Measurements from ENCODE around the gene ZNF691.

DNA sequence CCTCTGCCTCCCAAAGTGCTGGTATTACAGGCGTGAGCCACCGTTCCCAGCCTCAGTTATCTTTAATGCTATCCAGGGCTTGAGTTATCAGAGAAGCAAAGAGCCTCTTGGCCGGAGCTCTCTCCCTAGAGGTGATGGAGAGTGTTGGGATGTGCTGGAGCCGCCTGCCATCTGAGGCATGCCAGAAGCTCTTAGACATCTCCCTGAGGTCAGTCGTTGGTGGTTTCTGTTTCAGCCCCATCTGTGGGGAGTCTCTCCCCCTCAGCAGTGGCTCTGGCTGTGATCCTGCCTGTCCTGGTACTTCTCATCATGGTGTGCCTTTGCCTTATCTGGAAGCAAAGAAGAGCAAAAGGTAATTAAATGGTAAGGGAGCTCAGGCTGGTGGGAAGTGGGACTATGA is 11.6 kb upstream of the ZNF691 start:
- TF ChIP-seq, protein P1, sequence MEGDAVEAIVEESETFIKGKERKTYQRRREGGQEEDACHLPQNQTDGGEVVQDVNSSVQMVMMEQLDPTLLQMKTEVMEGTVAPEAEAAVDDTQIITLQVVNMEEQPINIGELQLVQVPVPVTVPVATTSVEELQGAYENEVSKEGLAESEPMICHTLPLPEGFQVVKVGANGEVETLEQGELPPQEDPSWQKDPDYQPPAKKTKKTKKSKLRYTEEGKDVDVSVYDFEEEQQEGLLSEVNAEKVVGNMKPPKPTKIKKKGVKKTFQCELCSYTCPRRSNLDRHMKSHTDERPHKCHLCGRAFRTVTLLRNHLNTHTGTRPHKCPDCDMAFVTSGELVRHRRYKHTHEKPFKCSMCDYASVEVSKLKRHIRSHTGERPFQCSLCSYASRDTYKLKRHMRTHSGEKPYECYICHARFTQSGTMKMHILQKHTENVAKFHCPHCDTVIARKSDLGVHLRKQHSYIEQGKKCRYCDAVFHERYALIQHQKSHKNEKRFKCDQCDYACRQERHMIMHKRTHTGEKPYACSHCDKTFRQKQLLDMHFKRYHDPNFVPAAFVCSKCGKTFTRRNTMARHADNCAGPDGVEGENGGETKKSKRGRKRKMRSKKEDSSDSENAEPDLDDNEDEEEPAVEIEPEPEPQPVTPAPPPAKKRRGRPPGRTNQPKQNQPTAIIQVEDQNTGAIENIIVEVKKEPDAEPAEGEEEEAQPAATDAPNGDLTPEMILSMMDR (IDR thresholded peaks at IDR 0.05; ENCODE audit: extremely low read depth in 1 of 2, insufficient read depth in 1 of 2, low read depth in 1 of 2, low read length in 2 of 2): no peak
- TF ChIP-seq POLR2AphosphoS5 (IDR thresholded peaks at IDR 0.05; ENCODE audit: insufficient read depth, low read depth, low read length) (no peak), EZH2 (IDR thresholded peaks at IDR 0.05; ENCODE audit: borderline replicate concordance, low read depth, low read length, severe bottlenecking) (no peak), JUN (IDR thresholded peaks at IDR 0.05; ENCODE audit: borderline replicate concordance, insufficient read depth, insufficient read length, low read depth) (no peak), POLR2A (IDR thresholded peaks at IDR 0.05; ENCODE audit: low read depth, low read length) (no peak), GATA2 (IDR thresholded peaks at IDR 0.05; ENCODE audit: insufficient read depth, insufficient read length, low read depth, low read length) (no peak)
- TF ChIP-seq, protein P2, sequence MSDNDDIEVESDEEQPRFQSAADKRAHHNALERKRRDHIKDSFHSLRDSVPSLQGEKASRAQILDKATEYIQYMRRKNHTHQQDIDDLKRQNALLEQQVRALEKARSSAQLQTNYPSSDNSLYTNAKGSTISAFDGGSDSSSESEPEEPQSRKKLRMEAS (IDR thresholded peaks at IDR 0.05; ENCODE audit: insufficient read depth, insufficient read length): no peak

All from endothelial cell of umbilical vein (primary cell).